SIG-M5 treated with dmso at 0.1 percent for 504 hours (cell line): ENCODE measurements around the gene LRIT2.

Experiments
- DNase-seq: peaks from one replicate; lab custom pipeline; 2025; ENCODE audit not compliant: unreplicated experiment; lab: John Stamatoyannopoulos, UW

Gene LRIT2

GRCh38 chr10:84208023-84208422, 17.3 kb downstream of the LRIT2 start:
- DNase-seq = no peak

- DNase-seq = no peak
Measured at GRCh38 chr10:84205853-84206525, 19.4 kb downstream of the LRIT2 start.

GRCh38 chr10:84205049-84205852, 20.1 kb downstream of the LRIT2 start:
- peak; percentile 51 for DNase-seq

- no peak for DNase-seq
Measured at GRCh38 chr10:84204610-84205009, 20.7 kb downstream of the LRIT2 start.

GRCh38 chr10:84204122-84204521, 21.2 kb downstream of the LRIT2 start:
- no peak for DNase-seq

- DNase-seq = no peak
Measured at GRCh38 chr10:84202349-84202748, 23.0 kb downstream of the LRIT2 start.

GRCh38 chr10:84201682-84202081, 23.7 kb downstream of the LRIT2 start:
- DNase-seq = no peak

GRCh38 chr10:84201244-84201606, 24.1 kb downstream of the LRIT2 start:
- DNase-seq = no peak

GRCh38 chr10:84200537-84201243, 24.7 kb downstream of the LRIT2 start:
- no peak for DNase-seq

GRCh38 chr10:84198206-84198915, 27.0 kb downstream of the LRIT2 start:
- DNase-seq = no peak

- DNase-seq = no peak
Measured at GRCh38 chr10:84197643-84198042, 27.7 kb downstream of the LRIT2 start.

GRCh38 chr10:84196941-84197340, 28.4 kb downstream of the LRIT2 start:
- DNase-seq = no peak

GRCh38 chr10:84196083-84196482, 29.3 kb downstream of the LRIT2 start:
- DNase-seq = no peak

GRCh38 chr10:84195044-84195830, 30.1 kb downstream of the LRIT2 start:
- no peak for DNase-seq

GRCh38 chr10:84194424-84195043, 30.8 kb downstream of the LRIT2 start, which contains the start of gene CDHR1:
Gene CDHR1 (plus strand): TSS chr10:84194537. CDS start chr10:84194761, 224 bp downstream.
- no peak for DNase-seq

- DNase-seq = no peak
Measured at GRCh38 chr10:84193846-84194423, 31.4 kb downstream of the LRIT2 start.

GRCh38 chr10:84193327-84193726, 32.0 kb downstream of the LRIT2 start:
- no peak for DNase-seq

- no peak for DNase-seq
Measured at GRCh38 chr10:84191106-84191505, 34.2 kb downstream of the LRIT2 start.

GRCh38 chr10:84190621-84191020, 34.7 kb downstream of the LRIT2 start:
- DNase-seq = no peak

GRCh38 chr10:84188815-84189214, 36.5 kb downstream of the LRIT2 start:
- no peak for DNase-seq
